Colonic mucosa (tissue), 4 donors: ENCODE results near the gene ASCL5. TPM values are rescaled to one million over a fixed set of nuclear protein-coding genes. Genes with fewer than 3 reads are reported as not detected.

Experiments
- DNase-seq: peaks from one replicate; pipeline ENCODE4 v3.0.0-alpha.2; 2020
- H3K27ac ChIP-seq: fragments of 200-600 bp; one replicate; pipeline ENCODE4 v1.8.0; 2021
- H3K27me3 ChIP-seq: fragments of 200-600 bp; one replicate; pipeline ENCODE4 v1.8.0; 2021
- H3K36me3 ChIP-seq: fragments of 200-600 bp; one replicate; pipeline ENCODE4 v1.8.0; 2021
- H3K4me1 ChIP-seq: fragments of 200-600 bp; one replicate; pipeline ENCODE4 v1.8.0; 2021; ENCODE audit warnings: mild to moderate bottlenecking
- H3K4me3 ChIP-seq: fragments of 200-600 bp; one replicate; pipeline ENCODE4 v1.8.0; 2021
- H3K9ac ChIP-seq, 2 donors: one replicate each; pipeline ENCODE4 v1.7.0; 2013; ENCODE audit warnings: control low read depth in 2 of 2, low read depth in 2 of 2, low read length in 2 of 2
- H3K9me3 ChIP-seq: fragments of 200-600 bp; one replicate; pipeline ENCODE4 v1.8.0; 2021
- CTCF ChIP-seq: fragments of 200-600 bp; IDR thresholded peaks from one replicate; pipeline ENCODE4 v1.8.0; 2022; ENCODE audit warnings: antibody characterized with exemption, mild to moderate bottlenecking
- intact Hi-C: fragments of 100-400 bp; cut with DNase I; formaldehyde crosslinking; loops from one replicate; pipeline ENCODE4 v1.14.1; 2022
- total RNA-seq, 2 donors: library from RNA; stranded (reverse); fragmentation: NEBNext Ultra II Directional in 1 of 2; extraction: Animal tissue kit (Norgen Biotek cat#: 25700) in 1 of 2; gene quantifications; one replicate each; pipeline ENCODE4 v1.2.1, GENCODE V29; 2021
- donor health status: healthy.
- donor health status: DM: no; HTN: no; CAD: no.
- donor health status: DM: no; HTN: no; CAD: no.

The ASCL5 gene
- total RNA-seq, 2 donors from 2014 or later: not detected

GRCh38 chr1:201137024-201137392, 10.0 kb upstream of the ASCL5 start:
- Histone ChIP-seq H3K4me3 (no peak overlapping the region), H3K27ac (no peak overlapping the region), H3K9ac (no peak overlapping the region), H3K4me1 (no peaks in the 10 kb centered on the region), H3K9me3 (no peaks in the 10 kb centered on the region), H3K27me3 (no peaks in the 10 kb centered on the region), H3K36me3 (no peaks in the 10 kb centered on the region)
- DNase-seq: no peak
- intact Hi-C loops: no loop called here
- TF ChIP-seq CTCF: no peak

- intact Hi-C loops: no loop called here
- no peak overlapping the region for H3K9ac ChIP-seq
- H3K4me3 ChIP-seq: no peak overlapping the region
- H3K4me1 ChIP-seq: no peaks in the 10 kb centered on the region
- H3K27me3 ChIP-seq: no peaks in the 10 kb centered on the region
- H3K9me3 ChIP-seq: no peaks in the 10 kb centered on the region
- no peak overlapping the region for H3K27ac ChIP-seq
- H3K36me3 ChIP-seq: no peaks in the 10 kb centered on the region
- no peak for TF ChIP-seq CTCF
- DNase-seq: no peak
Measured at GRCh38 chr1:201136355-201137023, 9.5 kb upstream of the ASCL5 start.

- no peaks in the 10 kb centered on the region for H3K27me3 ChIP-seq
- no peaks in the 10 kb centered on the region for H3K36me3 ChIP-seq
- no peak for DNase-seq
- H3K4me1 ChIP-seq: no peaks in the 10 kb centered on the region
- no peak overlapping the region for H3K27ac ChIP-seq
- TF ChIP-seq CTCF: no peak
- intact Hi-C loops: no loop called here
- no peaks in the 10 kb centered on the region for H3K9me3 ChIP-seq
- H3K4me3 ChIP-seq: no peak overlapping the region
- no peak overlapping the region for H3K9ac ChIP-seq
Measured at GRCh38 chr1:201134405-201134804, 7.4 kb upstream of the ASCL5 start.

- no peak for DNase-seq
- Histone ChIP-seq H3K4me1 (no peaks in the 10 kb centered on the region), H3K27me3 (no peaks in the 10 kb centered on the region), H3K4me3 (no peak overlapping the region), H3K27ac (no peak overlapping the region), H3K9me3 (no peaks in the 10 kb centered on the region), H3K9ac (no peak overlapping the region), H3K36me3 (no peaks in the 10 kb centered on the region)
- intact Hi-C loops: no loop called here
- TF ChIP-seq CTCF: no peak
Measured at GRCh38 chr1:201131398-201131797, 4.4 kb upstream of the ASCL5 start.

GRCh38 chr1:201128962-201129361, 2.0 kb upstream of the ASCL5 start:
- TF ChIP-seq CTCF: no peak
- H3K36me3 ChIP-seq: no peaks in the 10 kb centered on the region
- H3K4me1 ChIP-seq: no peaks in the 10 kb centered on the region
- no peak for DNase-seq
- H3K9ac ChIP-seq: no peak overlapping the region
- no peak overlapping the region for H3K4me3 ChIP-seq
- no peak overlapping the region for H3K27ac ChIP-seq
- H3K27me3 ChIP-seq: no peaks in the 10 kb centered on the region
- no peaks in the 10 kb centered on the region for H3K9me3 ChIP-seq
- intact Hi-C loops: no loop called here
